Hematopoietic multipotent progenitor cell treated with erythropoietin and hydrocortisone succinate and interleukin-3 and kit ligand, for 8 days (in vitro differentiated cells): Measurements from ENCODE around the gene TMPRSS11E.
"Not testable (repeated sequence)": the region's sequence is repeated elsewhere in the genome, so short reads cannot be mapped to it uniquely, and the experiment has no call there.

Experiments used
- DNase-seq: peaks from one replicate; pipeline ENCODE4 v3.0.0-alpha.2; 2015

TMPRSS11E gene

GRCh38 chr4:68463796-68464195 lies 16.5 kb downstream of the TMPRSS11E start:
- DNase-seq, result no peak

- DNase-seq, result no peak
Measured at GRCh38 chr4:68465058-68465457, 17.8 kb downstream of the TMPRSS11E start.

DNA sequence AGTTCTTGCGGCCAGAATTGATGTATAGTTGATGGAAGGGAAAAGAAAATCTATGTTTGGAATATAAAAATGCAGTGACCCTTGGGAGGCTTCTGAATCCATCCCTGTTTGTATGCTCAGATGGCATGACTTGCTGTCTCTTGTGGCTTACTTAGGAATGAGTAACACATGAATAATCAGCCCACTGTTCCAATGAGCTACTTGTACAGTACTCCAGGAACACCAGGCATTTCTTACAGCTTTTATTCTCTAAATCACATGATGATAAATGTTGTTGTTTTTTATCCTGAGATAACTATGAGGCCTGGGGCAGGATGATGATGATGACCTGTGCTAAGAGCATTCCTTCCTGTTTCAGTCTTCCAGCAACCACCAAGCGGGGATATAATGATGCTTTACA lies 18.9 kb downstream of the TMPRSS11E start:
- DNase-seq, result no peak

DNA sequence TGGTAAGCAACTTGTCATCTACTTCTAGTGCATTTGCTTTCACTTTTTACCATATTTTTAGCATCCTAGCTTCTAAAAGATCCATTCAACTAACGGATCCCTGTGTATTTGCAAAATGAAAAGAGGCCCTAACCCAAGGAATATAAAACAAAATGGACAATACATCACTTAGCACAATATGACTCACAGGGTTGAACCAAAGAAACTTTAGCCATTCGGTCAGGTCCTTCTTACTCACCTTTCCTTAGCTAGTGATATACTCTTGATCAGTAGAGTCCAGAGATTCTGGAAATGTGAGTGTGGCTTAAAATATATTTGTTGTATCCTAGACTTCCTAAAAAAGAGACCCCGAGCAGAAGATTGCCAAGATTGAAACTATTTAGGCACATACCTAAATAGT lies 19.5 kb downstream of the TMPRSS11E start:
- DNase-seq, result no peak

DNA sequence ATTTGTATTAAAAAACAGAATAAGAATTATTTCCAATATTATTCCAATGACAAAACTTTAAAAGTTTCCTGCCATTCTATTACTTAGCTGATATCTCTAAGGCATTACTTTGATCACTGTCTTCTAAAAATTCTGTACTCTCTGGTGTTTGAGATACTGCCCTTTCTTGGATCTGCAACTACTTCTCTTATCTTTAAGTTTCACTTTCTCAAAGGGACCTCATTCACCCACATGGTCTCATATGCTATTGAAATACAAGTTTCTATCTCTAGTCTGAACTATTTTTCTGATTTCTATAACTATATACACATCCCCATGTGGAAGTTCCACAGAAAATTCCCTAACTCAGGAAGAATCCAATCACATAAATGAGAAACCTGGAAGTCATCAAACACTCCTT lies 22.2 kb downstream of the TMPRSS11E start:
- DNase-seq, result no peak

GRCh38 chr4:68476191-68476590 lies 28.9 kb downstream of the TMPRSS11E start:
- DNase-seq, result no peak

GRCh38 chr4:68489338-68489737 lies 42.1 kb downstream of the TMPRSS11E start:
- DNase-seq, result no peak

GRCh38 chr4:68490826-68491457 lies 43.7 kb downstream of the TMPRSS11E start:
- DNase-seq, result peak; percentile 6

- no peak for DNase-seq
Measured at GRCh38 chr4:68494688-68495087, 47.4 kb downstream of the TMPRSS11E start.

DNA sequence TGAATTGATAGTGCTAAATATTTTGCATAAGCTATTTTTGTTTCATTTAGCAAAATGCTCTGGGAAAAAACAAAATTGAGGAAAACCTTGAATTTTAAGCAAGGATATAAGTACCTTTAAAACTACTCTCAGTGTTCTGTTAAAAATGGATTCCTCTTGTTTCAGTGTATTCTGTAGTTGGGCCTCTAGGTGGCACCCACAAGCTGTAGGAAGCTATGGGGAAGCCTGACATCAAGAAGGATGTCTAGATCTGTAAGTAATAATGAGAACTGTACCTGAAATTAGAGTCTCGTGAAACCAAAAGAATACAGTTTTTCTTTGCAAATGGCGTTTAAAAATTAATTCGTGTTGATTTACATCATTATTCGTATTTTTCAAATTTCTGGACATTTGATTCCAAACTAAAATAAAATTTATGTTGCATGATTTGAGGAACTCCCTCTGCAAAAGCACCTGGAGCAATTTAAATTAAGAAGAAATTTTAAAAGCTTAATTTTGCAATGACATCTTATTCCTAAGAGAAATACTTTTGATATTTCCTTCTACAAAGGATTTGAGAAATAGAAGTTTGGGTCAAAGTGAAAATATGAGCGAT lies 51.2 kb downstream of the TMPRSS11E start:
- DNase-seq, result peak; percentile 75

DNA sequence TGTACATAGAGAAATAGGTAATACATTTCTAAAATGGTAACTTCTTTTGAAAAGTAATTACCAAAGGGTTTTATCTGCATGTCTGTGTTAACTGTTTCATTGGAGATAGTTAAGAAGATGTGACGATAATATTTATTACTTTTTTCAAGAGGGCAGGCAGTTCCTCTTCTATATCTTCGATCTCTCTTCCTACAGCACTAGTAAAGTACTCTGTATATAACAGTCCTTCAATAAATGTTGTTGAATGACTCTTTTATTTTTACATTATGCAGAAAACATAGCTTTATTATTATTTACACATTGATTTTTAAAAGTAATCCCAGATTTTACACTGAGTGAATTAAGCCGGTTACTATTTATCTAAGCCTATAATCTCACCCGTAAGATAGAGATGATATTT lies 51.8 kb downstream of the TMPRSS11E start:
- DNase-seq, result no peak

DNA sequence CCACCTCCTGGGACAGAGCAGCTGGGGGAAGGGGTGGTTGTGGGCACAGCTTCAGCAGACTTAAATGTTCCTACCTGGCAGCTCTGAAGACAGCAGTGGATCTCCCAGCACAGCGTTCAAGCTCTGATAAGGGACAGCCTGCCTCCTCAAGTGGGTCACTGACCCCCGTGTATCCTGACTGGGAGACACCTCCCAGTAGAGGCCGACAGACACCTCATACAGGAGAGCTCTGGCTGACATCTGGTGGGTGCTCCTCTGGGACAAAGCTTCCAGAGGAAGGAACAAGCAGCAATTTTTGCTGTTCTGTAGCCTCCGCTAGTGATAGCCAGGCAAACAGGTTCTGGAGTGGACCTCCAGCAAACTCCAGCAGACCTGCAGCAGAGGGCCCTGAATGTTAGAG lies 56.2 kb downstream of the TMPRSS11E start:
- not testable (repeated sequence) for DNase-seq

DNA sequence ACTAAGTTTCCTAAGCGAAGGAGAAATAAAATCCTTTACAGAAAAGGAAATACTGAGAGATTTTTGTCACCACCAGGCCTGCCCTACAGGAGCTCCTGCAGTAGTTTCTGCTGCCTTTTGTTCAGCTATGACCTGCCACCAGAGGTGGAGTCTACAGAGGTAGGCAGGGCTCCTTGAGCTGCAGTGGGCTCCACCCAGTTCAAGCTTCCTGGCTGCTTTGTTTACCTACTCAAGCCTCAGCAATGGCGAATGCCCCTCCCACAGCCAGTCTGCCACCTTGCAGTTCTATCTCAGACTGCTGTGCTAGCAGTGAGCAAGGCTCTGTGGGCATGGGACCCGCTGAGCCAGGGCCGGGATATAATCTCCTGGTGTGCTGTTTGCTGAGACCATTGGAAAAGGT lies 57.6 kb downstream of the TMPRSS11E start:
- DNase-seq, result not testable (repeated sequence)

DNA sequence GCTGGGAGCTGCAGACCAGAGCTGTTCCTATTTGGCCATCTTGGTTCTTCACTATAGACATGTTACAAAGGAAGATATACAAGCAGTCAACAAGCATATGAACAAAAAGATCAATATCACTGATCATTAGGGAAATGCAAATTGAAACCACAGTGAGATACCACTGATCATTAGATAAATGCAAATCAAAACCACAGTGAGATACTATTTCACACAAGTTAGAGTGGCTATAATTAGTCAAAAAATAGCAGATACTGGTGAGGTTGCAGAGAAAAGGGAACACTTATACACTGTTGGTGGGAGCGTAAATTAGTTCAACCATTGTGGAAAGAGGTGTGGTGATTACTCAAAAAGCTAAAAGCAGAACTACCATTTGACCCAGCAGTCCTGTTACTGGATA lies 58.2 kb downstream of the TMPRSS11E start:
- DNase-seq, result not testable (repeated sequence)

DNA sequence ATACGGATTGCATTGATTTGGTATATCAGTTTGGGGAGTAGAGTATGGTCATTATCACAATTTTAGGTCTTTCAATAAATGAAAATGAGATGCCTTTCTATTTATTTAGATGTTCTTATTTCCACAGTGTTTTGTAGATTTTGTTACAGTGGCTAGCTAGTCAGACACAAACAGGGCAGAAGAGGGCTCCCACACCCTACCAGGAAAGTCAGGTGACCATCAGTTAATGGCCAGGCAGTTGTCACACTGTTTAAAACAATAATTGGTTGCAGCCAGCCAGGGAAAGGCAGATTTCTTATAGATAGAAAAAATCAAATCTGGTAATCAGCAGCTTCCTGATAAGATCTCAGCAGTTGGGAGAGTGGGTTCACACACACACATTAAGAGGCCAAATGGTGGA lies 71.6 kb downstream of the TMPRSS11E start:
- no peak for DNase-seq

- no peak for DNase-seq
Measured at GRCh38 chr4:68520985-68521384, 73.7 kb downstream of the TMPRSS11E start.

DNA sequence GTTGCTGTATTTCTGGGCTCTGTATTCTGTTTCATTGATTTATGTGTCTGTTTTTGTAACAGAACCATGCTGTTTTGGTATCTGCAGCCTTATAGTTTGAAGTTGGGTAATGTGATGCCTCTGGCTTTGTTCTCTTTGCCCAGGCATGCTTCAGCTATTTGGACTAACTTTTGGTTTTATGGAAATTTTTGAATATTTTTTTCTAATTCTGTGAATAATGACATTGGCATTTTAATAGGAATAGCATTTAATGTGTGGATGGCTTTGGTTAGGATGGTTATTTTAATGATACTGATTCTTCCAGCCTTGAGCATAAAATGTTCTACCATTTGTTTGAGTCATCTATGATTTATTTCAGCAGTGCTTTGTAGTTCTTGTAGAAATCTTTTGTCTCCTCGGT lies 75.0 kb downstream of the TMPRSS11E start:
- DNase-seq, result not testable (repeated sequence)

- DNase-seq, result no peak
Measured at GRCh38 chr4:68535974-68536373, 88.7 kb downstream of the TMPRSS11E start.

GRCh38 chr4:68536375-68536774 lies 89.1 kb downstream of the TMPRSS11E start:
- no peak for DNase-seq

GRCh38 chr4:68542742-68543141 lies 95.5 kb downstream of the TMPRSS11E start:
- not testable (repeated sequence) for DNase-seq
